ENCODE data around the gene MPST. TPM values are rescaled to one million over a fixed set of nuclear protein-coding genes. Genes with fewer than 3 reads are reported as not detected.

Gene MPST
- total RNA-seq, 1 donor: 125 TPM

DNA sequence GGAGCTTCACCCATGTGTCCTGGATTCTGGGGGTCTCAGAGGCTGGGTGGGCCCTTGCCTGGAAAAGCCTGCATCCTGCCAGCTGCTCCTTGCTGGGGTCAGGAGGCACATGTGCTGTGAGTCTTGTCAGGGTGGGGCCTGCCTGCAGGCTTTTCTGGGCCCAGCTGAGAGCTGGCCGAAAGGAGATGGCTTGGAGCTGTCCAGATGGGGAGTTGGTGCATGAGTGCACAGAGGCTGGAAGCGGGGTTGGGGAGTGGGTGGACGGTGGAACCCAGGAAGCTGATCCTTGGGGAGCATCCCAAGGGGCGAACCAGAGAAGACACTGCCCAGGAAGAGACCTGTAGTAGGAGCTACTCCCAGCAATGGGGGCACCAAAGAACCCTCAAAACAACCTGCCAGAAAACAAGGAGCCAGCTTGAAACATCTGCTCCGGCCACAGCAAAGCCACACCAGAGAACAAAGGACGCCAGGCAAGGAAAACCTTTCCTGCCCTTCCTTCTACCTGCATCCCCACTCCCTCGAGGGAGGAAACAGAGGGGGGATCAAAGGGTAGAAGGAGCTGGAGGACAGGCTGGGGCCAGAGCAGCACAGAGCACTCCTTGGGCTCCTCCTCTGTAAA, 23.8 kb downstream of the MPST start:
- no peak for DNase-seq (ENCODE audit: low read depth in 2 of 3, low spot score in 2 of 3)

DNA sequence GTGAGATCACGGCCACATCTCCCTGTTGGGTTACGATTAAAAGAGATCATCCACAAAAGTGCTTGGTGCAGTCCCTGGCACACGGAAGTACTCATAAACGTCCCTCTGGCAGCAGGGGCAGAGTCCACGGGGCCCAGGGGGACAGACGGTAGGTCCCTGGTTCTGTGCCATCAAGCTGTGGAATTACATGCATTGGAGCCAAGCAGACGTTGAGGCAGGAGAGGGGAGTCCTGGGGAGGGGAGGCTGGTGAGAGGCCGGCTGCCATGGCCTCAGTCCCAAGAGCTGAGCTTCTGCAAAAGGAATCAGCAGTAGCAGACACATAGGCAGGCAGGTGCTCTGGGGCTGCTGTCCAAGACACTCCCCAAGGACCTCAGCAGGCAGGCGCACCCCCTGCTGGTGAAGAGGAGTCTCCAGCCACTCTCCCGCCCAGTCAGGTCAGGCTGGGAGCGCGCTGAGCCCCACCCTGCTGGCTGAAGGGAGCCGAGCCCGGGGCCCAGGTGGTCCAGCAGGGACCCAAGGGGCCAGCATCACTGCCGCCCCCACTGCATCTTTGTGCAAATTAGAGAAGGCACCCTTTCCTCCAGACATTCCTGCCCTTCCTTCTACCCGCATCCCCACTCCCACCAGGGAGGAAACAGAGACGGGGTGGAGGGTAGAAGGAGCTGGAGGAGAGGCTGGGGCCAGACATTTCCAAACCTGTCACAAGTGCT, 24.4 kb downstream of the MPST start:
- DNase-seq (ENCODE audit: low read depth in 2 of 3, low spot score in 2 of 3): peak in 2 of 3 donors; percentile 72 to 76

DNA sequence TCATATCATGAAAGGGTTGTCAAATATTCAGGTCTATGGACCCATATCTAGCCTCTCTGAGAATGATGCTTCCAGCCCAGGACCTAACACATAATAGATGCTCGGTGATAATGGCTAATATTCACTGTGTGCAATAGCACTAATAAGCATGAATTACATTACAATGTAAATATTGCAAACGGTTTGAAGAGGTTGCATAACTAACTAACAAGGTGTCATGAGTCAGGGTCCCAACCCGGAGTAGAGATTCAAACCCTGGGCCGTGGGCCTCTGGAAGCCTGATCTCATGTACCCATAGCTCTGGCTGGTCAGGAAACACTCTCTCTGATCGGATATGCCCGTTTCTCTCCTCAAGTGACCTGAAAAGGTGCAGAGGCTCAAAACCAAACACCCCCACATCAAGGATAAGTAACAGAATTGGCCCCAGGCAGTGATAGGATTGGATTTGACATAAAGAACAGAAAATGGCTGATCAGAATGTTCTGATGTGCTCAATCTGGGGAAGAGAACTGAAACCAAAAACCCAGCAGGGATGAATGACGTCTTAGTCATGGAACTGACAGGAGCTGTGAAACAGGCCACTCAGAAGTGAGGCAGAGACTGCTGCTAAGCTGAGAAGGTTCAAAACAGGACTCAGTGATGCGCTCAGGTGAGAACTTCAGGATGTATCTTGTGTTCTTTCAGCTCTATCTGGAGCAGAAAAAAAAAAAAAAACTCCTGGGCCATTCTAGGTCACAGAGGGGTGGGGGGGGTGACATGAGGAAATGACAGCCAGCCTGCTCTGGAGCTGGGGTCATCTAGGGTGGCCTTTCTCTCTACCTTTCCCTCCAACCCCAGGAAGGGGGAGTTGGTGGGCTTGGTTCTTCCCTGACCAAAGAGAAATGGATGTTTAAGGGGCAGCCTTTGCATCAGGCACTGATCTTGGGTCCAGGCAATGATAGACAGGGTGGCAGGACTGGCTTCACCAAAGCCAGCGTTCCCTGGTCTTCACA, 25.4 kb downstream of the MPST start:
- DNase-seq (ENCODE audit: low read depth in 2 of 3, low spot score in 2 of 3): no peak

DNA sequence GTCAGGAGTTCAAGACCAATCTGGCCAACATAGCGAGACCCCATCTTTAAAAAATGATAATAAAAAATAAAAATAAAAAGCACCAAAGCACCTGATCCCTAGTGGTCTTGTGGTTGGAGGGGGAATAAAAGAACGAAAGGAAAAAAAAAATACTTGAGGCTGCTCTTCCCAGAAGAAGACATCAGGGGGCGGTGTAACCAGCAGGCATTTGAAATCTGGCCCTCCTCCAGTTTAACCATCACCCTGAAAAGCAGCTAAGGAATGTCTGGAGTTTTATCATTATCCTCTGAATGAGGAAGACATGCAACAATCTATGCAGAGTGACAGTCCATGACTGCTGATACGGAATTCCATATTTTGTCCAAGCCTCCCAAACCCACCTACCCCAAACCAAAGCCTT, 26.4 kb downstream of the MPST start:
- peak in 2 of 3 donors; percentile 31 to 45 for DNase-seq (ENCODE audit: low read depth in 2 of 3, low spot score in 2 of 3)

DNA sequence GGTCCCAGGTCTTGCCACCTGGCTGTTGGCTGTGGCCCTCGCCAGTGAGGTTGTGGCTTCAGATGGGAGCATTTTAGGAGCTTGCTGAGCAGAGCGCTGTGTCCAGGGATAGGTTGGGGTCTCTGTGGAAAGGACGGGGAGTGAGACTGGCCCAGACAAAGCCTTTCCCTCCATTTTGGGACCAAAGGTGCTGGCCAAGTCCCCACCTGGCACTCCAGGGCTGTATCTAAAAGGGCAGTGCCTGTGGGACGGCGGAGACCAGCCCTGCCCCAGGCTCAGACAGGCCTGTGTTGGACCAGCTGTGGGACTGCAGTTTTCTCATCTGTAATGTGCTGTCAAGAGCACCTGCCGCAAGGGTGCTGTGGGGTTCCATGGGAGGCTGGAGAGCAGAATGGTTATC, 27.0 kb downstream of the MPST start:
- no peak for DNase-seq (ENCODE audit: low read depth in 2 of 3, low spot score in 2 of 3)

DNA sequence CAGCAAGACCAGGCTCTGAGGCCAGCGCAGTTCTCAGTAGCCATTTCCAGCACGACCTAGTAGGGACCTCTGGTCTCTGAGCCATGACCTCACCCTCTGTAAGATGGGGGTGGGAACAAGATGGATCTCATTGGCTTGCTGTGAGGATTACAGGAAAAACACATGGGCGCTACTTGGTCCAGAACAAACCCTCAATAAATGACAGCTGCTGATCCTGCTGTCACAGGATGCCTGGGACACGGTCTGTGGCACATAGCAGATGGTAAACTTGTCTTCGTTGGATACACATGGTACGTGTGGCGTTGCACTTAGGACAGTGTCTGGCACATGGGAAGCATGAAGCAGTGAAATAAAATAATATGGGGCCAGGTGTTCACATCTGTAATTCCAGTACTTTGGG, 27.5 kb downstream of the MPST start:
- DNase-seq (ENCODE audit: low read depth in 2 of 3, low spot score in 2 of 3): no peak

DNA sequence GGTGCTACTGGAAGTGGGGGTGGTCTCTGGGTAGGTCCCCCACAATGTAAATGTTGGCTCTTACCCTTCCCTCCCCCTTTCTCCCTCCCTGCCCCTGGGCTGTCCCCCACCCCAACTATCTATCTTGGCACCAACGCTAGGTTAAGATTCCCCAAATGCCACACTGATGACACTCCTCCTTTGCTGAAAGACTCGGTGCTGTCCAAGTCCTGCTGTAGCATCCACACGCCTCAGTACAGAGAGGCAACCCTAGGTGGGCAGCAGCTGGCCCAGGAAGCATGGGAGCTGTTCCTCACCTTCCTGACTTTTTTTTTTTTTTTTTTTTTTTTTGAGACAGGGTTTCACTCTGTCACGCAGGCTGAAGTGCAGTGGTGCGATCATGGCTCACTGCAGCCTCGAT, 28.6 kb downstream of the MPST start:
- DNase-seq (ENCODE audit: low read depth in 2 of 3, low spot score in 2 of 3): no peak

DNA sequence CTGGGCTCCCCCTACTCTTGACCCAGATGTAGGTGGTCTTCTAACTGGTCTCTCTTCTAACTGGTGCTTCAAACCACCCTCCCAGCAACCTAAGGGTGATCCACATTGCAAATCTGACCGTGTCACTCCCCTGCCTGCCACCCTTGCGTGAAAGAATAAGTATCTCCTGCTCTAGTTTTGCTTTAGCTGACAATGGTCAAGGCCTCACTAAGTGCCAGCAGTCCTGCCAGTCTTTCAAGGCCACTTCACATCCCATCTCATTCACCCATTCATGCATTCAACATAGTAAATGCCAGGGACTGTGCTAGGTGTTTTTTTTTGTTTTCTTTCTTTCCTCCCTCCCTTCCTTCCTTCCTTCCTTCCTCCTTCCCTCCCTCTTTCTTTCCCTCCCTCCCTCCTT, 29.7 kb downstream of the MPST start:
- DNase-seq (ENCODE audit: low read depth in 2 of 3, low spot score in 2 of 3): no peak

DNA sequence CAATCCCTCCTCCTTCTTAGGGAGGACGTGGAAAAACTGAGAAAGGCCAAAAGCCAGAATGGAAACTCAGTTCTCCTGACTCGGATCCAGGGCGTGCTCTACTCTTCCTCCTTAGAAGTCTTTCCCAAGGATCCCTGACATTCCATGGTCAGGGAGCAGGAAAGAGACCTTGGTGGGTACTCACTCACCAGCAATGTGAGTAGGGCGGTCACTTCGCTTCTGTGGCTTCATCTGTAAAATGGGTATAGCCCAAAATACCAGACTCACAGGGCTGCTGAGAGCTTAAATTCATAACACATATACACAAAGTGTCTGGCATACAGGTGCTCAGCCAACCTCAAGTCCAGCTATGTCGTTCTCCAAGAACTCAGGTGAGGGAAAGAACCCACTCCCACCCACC, 31.4 kb downstream of the MPST start:
- DNase-seq (ENCODE audit: low read depth in 2 of 3, low spot score in 2 of 3): no peak

DNA sequence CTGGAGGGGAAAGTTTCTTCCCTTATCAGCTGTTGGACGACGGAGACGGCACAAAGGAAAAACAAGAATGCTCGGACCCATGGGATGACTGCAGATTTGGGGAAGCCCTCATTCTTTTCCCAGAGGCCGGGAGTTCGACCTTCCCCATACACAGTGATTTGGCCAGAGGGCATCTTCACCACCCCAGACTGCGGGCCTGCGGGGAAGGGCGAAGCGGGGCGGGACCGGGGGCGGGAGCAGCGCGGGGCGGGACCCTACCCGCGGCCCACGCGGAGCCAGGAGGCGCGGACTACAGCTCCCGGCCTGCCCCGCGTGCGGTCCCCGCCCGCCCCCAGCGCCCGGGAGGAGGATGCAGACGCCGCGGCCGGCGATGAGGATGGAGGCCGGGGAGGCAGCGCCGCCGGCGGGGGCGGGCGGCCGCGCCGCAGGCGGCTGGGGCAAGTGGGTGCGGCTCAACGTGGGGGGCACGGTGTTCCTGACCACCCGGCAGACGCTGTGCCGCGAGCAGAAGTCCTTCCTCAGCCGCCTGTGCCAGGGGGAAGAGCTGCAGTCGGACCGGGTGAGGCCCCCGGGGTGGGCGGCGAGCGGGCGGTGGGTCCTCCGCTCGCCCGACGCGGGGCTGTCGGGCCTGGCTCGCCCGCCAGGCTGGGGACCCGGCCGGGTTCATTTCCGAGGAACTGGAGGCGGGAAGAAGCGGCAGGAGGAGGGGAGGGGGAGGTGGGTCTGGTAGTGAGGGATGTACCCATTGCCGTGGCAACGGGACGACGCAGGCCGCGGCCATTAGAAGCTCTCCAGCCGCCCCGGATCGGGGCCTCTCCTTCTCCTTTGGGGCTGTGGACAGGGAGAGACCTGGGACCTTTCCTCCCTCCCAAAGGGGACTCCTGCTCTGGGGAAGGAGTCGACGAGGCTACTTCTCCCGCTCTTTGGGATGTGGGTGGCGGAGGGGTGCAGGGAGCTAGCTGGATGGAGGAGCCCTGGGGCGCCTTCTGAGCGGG, 32.1 kb downstream of the MPST start, which contains the start of gene KCTD17:
KCTD17 (plus strand) TSS at position 352 of the 995 bp plus-strand sequence; CDS start at position 371, 19 bp downstream.
- DNase-seq (ENCODE audit: low read depth in 2 of 3, low spot score in 2 of 3): peak; percentile 45 to 68 (median 57)

DNA sequence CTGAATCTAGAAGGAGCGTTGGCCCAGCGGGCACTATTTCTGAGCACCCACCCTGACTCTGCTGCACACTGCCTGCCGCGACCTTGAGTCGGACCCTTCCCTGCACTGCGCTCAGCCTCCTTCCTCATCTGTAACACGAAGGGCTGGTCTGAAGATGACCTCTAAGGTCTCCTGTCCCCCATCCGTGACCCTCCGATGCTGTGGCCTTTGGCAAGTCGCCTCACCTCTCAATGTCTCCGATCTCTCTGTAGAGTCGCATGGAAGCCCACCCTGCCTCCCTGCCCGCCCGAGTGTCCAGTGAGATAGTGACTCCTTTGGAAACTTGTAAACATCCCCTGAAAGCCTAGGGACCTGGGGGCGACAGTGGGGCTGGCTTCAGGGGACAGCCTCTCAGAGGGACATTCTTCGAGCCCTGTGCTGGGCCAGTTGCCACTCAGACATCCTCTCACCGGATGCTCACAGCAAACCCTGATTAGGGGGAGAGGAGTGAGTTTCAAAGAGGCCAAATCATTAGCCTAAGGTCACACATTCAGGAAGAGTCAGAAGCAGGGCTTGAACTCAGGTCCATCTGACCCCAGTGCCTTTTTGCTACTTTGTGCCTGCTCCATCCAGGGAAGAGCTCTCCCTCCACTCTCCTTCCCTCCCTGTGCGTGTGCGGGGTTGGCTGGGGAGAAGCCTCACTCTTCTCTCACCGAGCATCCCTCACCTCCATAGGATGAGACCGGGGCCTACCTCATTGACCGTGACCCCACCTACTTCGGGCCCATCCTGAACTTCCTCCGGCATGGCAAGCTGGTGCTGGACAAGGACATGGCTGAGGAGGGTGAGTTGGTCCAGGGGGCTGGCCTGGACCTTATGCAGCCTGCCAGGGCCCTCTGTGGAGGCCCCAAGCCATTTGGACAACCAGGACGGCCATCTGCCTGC, 33.1 kb downstream of the MPST start:
- no peak for DNase-seq (ENCODE audit: low read depth in 2 of 3, low spot score in 2 of 3)

DNA sequence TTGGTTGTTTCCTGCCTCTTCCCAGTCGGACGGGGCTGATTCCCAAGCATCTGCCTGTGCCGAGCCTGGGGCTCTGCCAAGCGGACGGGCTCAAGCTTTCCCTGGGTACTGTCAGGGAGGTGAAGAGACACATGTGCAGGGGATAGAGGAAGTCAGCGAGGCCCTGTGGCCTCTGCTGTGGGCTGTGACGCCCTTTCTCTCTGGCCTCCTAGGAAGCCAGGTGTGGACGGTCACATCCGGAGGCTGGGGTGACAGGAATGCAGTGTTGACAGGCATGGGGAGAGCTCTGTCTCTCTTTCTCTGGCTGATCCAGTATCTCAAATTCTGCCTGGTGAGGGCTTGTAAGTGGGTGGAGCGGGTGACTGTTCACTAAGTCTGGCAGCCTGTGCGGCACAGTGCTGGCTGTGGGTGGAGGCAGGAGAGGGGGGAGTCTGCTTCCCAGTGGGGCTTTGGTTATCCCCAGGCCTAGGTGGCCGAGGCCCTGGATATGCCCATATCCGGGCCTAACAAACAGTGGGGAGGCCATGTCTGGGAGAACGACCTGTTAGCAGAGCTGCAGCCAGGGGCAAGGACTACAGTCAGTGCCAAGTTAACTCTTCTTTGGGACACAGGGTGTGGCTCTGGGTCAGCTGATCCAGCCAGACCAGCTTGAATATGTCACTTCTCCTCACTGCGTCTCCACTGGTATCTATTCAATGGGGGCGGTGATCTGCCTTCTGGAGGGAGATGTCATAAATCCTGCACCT, 33.9 kb downstream of the MPST start:
- DNase-seq (ENCODE audit: low read depth in 2 of 3, low spot score in 2 of 3): no peak

DNA sequence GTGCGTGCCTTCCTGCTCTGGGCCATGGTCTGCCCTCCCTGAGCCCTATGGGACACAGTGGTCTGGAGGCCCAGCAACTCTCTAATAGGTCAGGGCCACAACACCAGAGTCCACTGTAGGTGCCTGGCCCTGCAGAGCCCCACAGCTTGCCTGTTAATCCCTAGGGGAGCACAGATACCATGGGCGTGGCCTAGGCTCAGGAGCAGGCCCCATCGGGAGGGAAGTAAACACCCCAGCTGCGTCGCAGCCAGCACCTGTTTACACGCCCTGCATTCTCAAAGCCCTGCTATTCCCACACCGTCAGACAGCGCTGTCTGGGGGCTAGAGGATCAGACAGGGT, 34.5 kb downstream of the MPST start:
- no peak for DNase-seq (ENCODE audit: low read depth in 2 of 3, low spot score in 2 of 3)

DNA sequence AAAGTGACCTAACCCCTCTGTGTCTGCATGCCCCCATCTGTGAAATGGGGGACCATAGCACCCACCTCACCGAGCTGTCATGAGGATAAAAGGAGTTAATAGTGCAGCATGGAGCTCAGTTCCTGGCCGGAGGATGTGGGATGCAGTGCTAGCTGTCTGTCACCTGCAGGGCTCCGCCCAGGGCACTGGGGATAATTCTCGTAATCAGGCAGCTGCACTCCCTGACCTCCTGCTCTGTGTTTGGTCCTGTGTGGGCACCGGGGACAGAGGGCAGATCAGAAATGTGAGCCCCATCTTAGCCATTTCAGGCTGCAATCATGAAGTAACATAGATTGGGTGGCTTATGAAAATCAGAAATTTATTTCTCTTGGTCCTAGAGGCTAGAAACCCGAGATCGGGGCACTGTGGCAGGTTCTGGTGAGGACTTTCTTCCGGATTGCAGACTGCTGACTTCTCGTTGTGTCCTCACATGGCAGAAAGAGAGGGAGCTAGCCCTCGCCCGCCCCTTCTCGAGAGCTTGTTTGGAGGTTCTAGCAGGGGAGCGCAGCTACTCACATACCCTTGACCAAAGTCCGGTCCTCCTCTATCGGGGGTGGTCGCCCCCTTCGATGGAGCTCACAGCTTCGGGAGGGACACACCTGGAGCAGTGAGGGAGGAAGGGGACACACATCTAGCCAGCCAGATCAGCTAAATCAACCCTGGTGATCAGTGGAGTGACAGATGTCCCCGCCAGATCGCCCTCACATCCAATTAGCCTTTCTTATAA, 35.2 kb downstream of the MPST start:
- DNase-seq (ENCODE audit: low read depth in 2 of 3, low spot score in 2 of 3): no peak

DNA sequence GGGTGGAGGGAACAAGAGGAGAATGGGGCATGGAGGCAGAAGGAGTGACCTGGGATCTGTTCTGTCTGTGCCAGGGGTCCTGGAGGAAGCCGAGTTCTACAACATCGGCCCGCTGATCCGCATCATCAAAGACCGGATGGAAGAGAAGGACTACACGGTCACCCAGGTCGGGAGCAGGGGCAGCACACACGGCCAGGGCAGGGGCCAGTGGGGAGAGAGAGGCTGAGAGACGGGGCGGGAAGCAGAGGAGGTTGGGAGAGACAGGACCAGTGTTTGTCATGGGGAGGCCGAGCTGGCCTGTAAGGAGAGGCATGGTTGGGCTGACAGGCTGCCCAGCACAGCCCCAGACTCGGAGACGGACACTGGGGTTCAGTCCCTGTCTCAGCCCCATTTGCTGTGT, 36.7 kb downstream of the MPST start:
- DNase-seq (ENCODE audit: low read depth in 2 of 3, low spot score in 2 of 3): no peak

DNA sequence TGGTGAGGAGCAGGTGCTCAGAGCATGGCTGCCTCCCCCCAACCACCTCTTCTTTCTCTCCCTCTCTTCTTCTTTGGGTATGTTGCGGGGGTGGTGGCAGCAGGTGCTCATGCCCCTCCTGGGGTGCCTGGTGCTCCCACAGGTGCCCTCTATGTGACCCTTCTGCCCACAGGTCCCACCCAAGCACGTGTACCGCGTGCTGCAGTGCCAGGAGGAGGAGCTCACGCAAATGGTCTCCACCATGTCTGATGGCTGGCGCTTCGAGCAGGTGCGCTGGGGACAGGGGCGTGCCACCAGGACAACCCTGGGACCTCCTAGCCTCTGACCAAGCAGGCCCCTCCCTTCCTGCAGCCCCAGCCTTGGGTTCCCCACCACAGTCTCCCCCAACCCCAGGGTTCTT, 37.7 kb downstream of the MPST start:
- no peak for DNase-seq (ENCODE audit: low read depth in 2 of 3, low spot score in 2 of 3)

DNA sequence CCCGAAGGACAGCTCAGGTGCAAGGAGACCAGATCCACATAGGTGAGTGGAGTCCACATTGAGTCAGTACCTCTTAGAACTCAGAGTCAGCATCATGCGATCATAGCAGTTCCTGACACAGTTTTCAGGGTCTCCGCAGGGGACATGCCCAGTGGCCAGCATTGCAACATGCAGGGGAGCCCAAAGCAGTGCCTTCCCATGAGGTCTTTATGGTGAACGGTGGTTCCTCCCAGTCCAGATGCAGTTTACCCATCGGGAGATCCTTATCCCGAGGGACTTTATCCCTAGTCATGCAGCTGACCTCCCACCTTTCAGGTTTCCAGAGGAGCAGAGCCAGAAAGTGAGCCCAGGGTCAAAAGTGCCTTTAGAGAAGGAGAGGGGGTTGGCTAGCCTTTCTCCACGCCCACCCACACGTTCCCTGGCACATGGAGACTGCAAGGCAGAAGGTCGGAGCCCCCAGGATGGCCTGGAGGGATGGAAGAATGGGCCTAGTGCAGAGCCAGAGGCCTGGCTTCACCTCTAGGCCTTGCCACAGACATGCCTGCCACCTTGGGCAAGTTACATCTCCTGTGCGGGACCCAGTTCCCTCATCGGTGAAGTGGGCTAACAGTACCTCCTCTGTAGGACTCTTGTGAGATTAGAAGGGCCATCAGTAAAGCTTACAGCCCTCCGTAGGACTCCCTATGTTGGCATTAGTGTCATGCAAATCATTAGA, 38.4 kb downstream of the MPST start:
- DNase-seq (ENCODE audit: low read depth in 2 of 3, low spot score in 2 of 3): no peak
